ENCODE data around the gene CCBE1.

DNA sequence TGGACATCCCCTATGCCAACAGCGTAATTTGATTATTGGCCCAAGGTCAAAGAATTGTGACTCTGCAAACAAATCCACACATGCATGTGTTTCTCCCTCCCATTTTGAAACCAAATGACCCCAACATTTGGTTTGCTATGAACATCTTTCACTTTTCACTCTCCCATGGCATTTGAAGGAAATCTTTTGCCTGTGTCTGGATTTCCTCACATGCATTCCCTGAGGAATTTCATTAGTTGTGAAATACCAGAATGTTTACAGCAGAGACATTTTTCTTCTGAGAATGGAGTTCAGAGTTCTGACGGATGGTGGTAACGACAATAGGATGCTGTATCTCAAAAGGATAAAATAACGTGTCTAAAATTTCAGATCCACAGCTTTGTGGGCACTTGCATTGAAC is 277.8 kb downstream of the CCBE1 start:
- no peak for TF ChIP-seq POLR2A (IDR thresholded peaks at IDR 0.05)
- TF ChIP-seq, protein P1, sequence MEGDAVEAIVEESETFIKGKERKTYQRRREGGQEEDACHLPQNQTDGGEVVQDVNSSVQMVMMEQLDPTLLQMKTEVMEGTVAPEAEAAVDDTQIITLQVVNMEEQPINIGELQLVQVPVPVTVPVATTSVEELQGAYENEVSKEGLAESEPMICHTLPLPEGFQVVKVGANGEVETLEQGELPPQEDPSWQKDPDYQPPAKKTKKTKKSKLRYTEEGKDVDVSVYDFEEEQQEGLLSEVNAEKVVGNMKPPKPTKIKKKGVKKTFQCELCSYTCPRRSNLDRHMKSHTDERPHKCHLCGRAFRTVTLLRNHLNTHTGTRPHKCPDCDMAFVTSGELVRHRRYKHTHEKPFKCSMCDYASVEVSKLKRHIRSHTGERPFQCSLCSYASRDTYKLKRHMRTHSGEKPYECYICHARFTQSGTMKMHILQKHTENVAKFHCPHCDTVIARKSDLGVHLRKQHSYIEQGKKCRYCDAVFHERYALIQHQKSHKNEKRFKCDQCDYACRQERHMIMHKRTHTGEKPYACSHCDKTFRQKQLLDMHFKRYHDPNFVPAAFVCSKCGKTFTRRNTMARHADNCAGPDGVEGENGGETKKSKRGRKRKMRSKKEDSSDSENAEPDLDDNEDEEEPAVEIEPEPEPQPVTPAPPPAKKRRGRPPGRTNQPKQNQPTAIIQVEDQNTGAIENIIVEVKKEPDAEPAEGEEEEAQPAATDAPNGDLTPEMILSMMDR (IDR thresholded peaks at IDR 0.05 in 8 of 11, conservative IDR thresholded peaks at IDR 0.05 in 3 of 11): no peak
- no peak for TF ChIP-seq POLR2AphosphoS5 (IDR thresholded peaks at IDR 0.05)
